SK-N-SH treated with all-trans-retinoic acid at 6 μM for 48 hours (cell line): ENCODE results near the gene HSPA2.

ENCODE experiments used
- ATAC-seq: fragments of 200-7000 bp; cut with Tn5 transposase; 3 replicates; pipeline ENCODE4 v1.9.1; 2020; ENCODE audit warnings: mild to moderate bottlenecking, moderate library complexity
- ARNTL ChIP-seq: fragments of 450-650 bp; formaldehyde crosslinking; IDR thresholded peaks from 2 replicates; pipeline ENCODE4 v1.5.0; 2020; ENCODE audit warnings: low read depth, mild to moderate bottlenecking, moderate library complexity, borderline replicate concordance
- BACH2 ChIP-seq: fragments of 250-450 bp; sonication (Bioruptor Pico); IDR thresholded peaks from 2 replicates; pipeline ENCODE4 v1.9.0; 2021; ENCODE audit warnings: mild to moderate bottlenecking, borderline replicate concordance
- CSDC2 ChIP-seq: fragments of 250-450 bp; sonication (Bioruptor Pico); IDR thresholded peaks from 2 replicates; pipeline ENCODE4 v1.5.0; 2020; ENCODE audit warnings: mild to moderate bottlenecking, moderate library complexity
- CSRNP3 ChIP-seq: fragments of 250-450 bp; sonication (Bioruptor Pico); IDR thresholded peaks from 2 replicates; pipeline ENCODE4 v1.5.1; 2021; ENCODE audit warnings: mild to moderate bottlenecking, moderate library complexity
- GLIS3 ChIP-seq: fragments of 250-450 bp; sonication (Bioruptor Pico); IDR thresholded peaks from 2 replicates; pipeline ENCODE4 v1.5.0; 2020; ENCODE audit warnings: mild to moderate bottlenecking, moderate library complexity
- ISL1 ChIP-seq: fragments of 250-450 bp; sonication (Bioruptor Pico); IDR thresholded peaks from 2 replicates; pipeline ENCODE4 v2.1.2; 2022; ENCODE audit warnings: mild to moderate bottlenecking, moderate library complexity
- OSR1 ChIP-seq: fragments of 250-450 bp; sonication (Bioruptor Pico); IDR thresholded peaks from 2 replicates; pipeline ENCODE4 v1.8.0; 2022; ENCODE audit warnings: moderate library complexity, mild to moderate bottlenecking, inconsistent platforms
- PATZ1 ChIP-seq: fragments of 250-450 bp; sonication (Bioruptor Pico); IDR thresholded peaks from 2 replicates; pipeline ENCODE4 v1.8.0; 2020; ENCODE audit warnings: mild to moderate bottlenecking, moderate library complexity, borderline replicate concordance
- POU6F1 ChIP-seq: fragments of 250-450 bp; sonication (Bioruptor Pico); IDR thresholded peaks from 2 replicates; pipeline ENCODE4 v1.8.0; 2021; ENCODE audit warnings: low read depth, mild to moderate bottlenecking, moderate library complexity, borderline replicate concordance
- PPARA ChIP-seq: fragments of 250-450 bp; sonication (Bioruptor Pico); IDR thresholded peaks from 2 replicates; pipeline ENCODE4 v1.5.0; 2020; ENCODE audit warnings: mild to moderate bottlenecking, borderline replicate concordance
- RARB ChIP-seq: fragments of 250-450 bp; sonication (Bioruptor Pico); IDR thresholded peaks from 2 replicates; pipeline ENCODE4 v1.8.0; 2021; ENCODE audit warnings: mild to moderate bottlenecking, moderate library complexity
- SNAI2 ChIP-seq: fragments of 250-450 bp; sonication (Bioruptor Pico); IDR thresholded peaks from 2 replicates; pipeline ENCODE4 v1.5.0; 2020; ENCODE audit warnings: mild to moderate bottlenecking, moderate library complexity
- TCF4 ChIP-seq: fragments of 250-450 bp; sonication (Bioruptor Pico); IDR thresholded peaks from 2 replicates; pipeline ENCODE4 v1.8.0; 2021; ENCODE audit warnings: mild to moderate bottlenecking, moderate library complexity, borderline replicate concordance
- TOX ChIP-seq: fragments of 250-450 bp; sonication (Bioruptor Pico); IDR thresholded peaks from 2 replicates; pipeline ENCODE4 v1.8.0; 2021; ENCODE audit warnings: mild to moderate bottlenecking, moderate library complexity, borderline replicate concordance
- TSHZ2 ChIP-seq: fragments of 250-450 bp; sonication (Bioruptor Pico); IDR thresholded peaks from 2 replicates; pipeline ENCODE4 v1.5.0; 2020; ENCODE audit warnings: mild to moderate bottlenecking, moderate library complexity
- ZC3H10 ChIP-seq: fragments of 250-450 bp; sonication (Bioruptor Pico); IDR thresholded peaks from 2 replicates; pipeline ENCODE4 v1.5.1; 2021; ENCODE audit warnings: mild to moderate bottlenecking, moderate library complexity
- ZFP3 ChIP-seq: fragments of 250-450 bp; sonication (Bioruptor Pico); IDR thresholded peaks from 2 replicates; pipeline ENCODE4 v1.5.0; 2020; ENCODE audit warnings: mild to moderate bottlenecking, moderate library complexity
- ZNF565 ChIP-seq: fragments of 450-650 bp; formaldehyde crosslinking; conservative IDR thresholded peaks from 2 replicates; pipeline ENCODE4 v1.5.0; 2020; ENCODE audit warnings: low read depth, mild to moderate bottlenecking, moderate library complexity
- ZNF70 ChIP-seq: fragments of 450-650 bp; formaldehyde crosslinking; IDR thresholded peaks from 2 replicates; pipeline ENCODE4 v1.5.0; 2020; ENCODE audit warnings: mild to moderate bottlenecking, moderate library complexity

HSPA2 gene

GRCh38 chr14:64584190-64584589, 43.6 kb downstream of the HSPA2 start:
- ATAC-seq: no peak
- no peak for TF ChIP-seq TOX
- no peak for TF ChIP-seq SNAI2
- no peak for TF ChIP-seq RARB (CRISPR knock-in tag)
- TF ChIP-seq GLIS3 (CRISPR knock-in tag): no peak
- no peak for TF ChIP-seq PPARA (CRISPR knock-in tag)
- no peak for TF ChIP-seq OSR1 (CRISPR knock-in tag)
- TF ChIP-seq CSRNP3 (CRISPR knock-in tag): no peak
- no peak for TF ChIP-seq CSDC2
- TF ChIP-seq ARNTL (CRISPR knock-in tag): no peak
- no peak for TF ChIP-seq ZFP3 (CRISPR knock-in tag)
- TF ChIP-seq BACH2 (CRISPR knock-in tag): no peak
- no peak for TF ChIP-seq ZNF565 (CRISPR knock-in tag)
- TF ChIP-seq PATZ1 (CRISPR knock-in tag): no peak
- TF ChIP-seq POU6F1 (CRISPR knock-in tag): no peak
- no peak for TF ChIP-seq ISL1 (CRISPR knock-in tag)
- TF ChIP-seq TCF4 (CRISPR knock-in tag): no peak
- TF ChIP-seq TSHZ2: no peak
- no peak for TF ChIP-seq ZNF70 (CRISPR knock-in tag)
- TF ChIP-seq ZC3H10 (CRISPR knock-in tag): no peak

GRCh38 chr14:64591809-64592208, 51.3 kb downstream of the HSPA2 start:
- ATAC-seq: peak; percentile 63
- TF ChIP-seq POU6F1 (CRISPR knock-in tag): no peak
- TF ChIP-seq RARB (CRISPR knock-in tag): no peak
- TF ChIP-seq PATZ1 (CRISPR knock-in tag): no peak
- TF ChIP-seq CSRNP3 (CRISPR knock-in tag): no peak
- no peak for TF ChIP-seq SNAI2
- no peak for TF ChIP-seq TOX
- TF ChIP-seq, all 23 proteins: peak for 0
